GM12892 (cell line): ENCODE results near the gene PTK6.
A peak's percentile ranks its signal among the peaks of the same experiment; 100 is the strongest.

Experiments used
- DNase-seq: peaks from one replicate; pipeline ENCODE4 v3.0.0; 2011; ENCODE audit not compliant: insufficient read length
- FAIRE-seq: peaks from 2 replicates; lab custom pipeline; 2011; peaks lifted over from hg19 to GRCh38; lab: Jason Lieb, UNC
- POLR2A ChIP-seq: IDR thresholded peaks from 2 replicates; pipeline ENCODE4 v1.6.1; 2011; ENCODE audit warnings: low read depth, low read length, control low read depth
- POLR2AphosphoS5 ChIP-seq: IDR thresholded peaks from 2 replicates; pipeline ENCODE4 v1.6.1; 2011; ENCODE audit warnings: low read depth, low read length, control low read depth
- TAF1 ChIP-seq: IDR thresholded peaks from 2 replicates; pipeline ENCODE4 v1.6.1; 2011; ENCODE audit warnings: low read depth, mild to moderate bottlenecking, control low read depth, low read length, borderline replicate concordance

Gene PTK6

DNA sequence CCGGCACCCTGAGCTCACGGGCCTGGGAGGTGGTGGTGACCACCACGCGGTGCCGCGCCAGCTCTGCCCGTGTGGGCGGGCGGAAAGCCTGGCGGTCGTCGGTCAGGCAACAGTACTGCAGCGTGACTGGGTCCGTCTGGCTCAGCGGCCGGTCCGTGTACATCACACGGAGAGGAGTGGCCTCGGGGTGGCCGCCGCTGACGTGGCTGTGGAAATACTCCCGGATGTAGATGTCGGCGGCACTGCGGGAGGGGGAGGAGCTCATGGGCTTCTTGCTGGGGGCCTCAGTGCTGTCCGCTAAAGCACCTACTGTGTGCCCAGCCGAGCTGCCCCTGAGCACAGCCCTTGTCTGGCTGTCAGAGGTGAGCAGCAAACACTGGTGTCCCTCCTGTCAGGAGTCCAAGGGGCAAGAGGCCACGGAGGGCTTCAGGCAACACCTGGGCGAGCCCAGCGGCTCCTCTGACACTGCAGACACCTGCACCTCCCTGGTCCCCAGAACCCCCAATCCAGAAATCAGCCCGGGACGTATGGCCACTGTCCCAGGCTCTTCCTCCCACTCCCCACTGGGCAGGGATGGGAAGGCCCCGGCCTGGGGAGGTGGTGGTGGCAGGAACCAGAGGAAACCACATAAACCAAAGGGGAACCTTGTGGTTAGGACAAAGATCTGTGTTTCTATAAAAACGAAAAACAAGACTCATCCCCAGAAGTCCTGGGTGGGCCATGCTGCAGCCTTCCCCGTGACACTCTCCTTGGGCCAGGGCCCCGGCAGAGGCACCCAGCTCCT lies 30.4 kb upstream of the PTK6 start:
- peak; percentile 92 for FAIRE-seq
- peak; percentile 49; the same call in 1 of the 2 replicates for TF ChIP-seq POLR2A
- TF ChIP-seq POLR2AphosphoS5, result no peak; the same call in 1 of the 2 replicates
- TF ChIP-seq TAF1, result no peak
- peak; percentile 70 for DNase-seq

DNA sequence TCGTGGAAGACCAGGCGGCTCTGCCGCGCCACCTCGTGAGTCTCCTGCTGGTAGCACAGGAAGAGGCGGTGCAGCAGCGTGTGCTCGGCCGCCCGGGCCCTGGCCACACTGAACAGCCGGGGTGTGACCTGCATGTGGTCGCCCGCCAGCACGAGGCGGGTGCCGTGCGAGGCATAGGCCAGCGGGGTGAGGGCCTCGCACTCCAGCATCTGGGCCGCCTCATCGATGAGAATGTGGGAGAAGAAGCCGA lies 29.9 kb upstream of the PTK6 start:
- no peak for DNase-seq
- no peak for TF ChIP-seq POLR2A
- TF ChIP-seq TAF1, result no peak
- TF ChIP-seq POLR2AphosphoS5, result no peak
- no peak for FAIRE-seq

DNA sequence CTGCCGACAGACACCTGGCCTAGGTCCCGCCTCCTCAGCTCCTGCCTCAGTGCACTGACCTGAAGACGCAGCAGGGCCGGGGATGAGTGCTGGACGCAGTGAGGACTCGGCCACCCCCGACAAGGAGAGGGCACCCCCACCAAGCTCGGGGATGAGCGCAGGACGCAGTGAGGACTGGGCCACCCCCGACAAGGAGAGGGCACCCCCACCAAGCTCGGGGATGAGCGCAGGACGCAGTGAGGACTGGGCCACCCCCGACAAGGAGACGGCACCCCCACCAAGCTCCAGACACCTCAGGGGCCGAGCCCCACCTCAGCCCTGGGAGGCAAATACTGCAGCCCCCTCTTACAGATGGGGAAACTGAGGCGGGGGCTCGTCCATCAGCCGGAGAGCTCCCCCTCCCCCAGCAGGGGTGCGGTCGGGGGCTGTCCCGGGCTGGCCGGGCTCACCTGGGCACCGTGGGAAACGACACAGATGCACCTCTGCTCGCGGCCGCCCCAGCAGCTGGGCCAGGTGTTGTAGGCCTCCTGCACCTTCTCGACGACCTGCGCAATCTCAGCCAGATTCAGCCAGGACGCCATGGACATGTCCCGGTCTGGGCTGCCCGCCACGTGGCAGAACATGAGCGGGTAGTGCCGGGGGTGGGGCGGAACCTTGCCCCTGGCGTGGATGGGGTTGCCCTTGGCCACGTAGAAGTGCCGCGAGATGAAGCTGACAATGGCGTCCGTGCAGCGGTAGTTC lies 29.4 kb upstream of the PTK6 start:
- peak; percentile 92 for FAIRE-seq
- TF ChIP-seq POLR2A, result no peak
- TF ChIP-seq TAF1, result no peak
- no peak for TF ChIP-seq POLR2AphosphoS5
- DNase-seq, result no peak

DNA sequence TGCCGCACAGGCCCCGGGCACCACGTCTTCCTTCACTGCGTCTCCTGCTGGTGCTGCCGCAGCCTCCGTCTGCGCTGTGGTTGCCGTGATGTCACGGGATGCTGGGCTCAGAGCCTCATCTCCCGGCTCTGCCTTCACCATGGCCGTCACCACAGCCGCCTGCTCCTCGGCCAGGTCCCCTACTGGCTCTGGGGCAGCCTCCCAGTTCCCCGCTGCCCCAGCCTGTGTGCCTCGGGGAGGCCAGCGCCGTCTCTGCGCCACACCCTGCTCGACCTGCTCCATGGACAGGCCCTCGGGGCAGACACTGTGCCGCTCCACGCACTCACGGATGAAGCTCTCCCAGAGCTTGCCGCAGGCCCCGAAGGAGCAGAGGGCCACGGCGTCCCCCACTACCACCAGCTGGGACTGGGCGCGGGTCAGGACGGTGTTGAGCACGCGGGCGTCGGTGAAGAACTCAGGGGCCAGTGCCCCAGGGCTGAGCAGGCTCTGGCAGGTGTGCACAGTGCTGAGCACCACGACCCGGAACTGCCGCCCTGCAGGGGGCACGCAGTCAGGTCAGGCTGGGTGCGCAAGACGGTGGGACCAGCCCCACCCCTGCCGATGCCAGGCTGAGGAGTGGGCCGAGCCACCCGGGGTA lies 28.6 kb upstream of the PTK6 start:
- TF ChIP-seq POLR2AphosphoS5 (no peak), TAF1 (no peak), POLR2A (no peak)
- DNase-seq (no peak), FAIRE-seq (no peak)

DNA sequence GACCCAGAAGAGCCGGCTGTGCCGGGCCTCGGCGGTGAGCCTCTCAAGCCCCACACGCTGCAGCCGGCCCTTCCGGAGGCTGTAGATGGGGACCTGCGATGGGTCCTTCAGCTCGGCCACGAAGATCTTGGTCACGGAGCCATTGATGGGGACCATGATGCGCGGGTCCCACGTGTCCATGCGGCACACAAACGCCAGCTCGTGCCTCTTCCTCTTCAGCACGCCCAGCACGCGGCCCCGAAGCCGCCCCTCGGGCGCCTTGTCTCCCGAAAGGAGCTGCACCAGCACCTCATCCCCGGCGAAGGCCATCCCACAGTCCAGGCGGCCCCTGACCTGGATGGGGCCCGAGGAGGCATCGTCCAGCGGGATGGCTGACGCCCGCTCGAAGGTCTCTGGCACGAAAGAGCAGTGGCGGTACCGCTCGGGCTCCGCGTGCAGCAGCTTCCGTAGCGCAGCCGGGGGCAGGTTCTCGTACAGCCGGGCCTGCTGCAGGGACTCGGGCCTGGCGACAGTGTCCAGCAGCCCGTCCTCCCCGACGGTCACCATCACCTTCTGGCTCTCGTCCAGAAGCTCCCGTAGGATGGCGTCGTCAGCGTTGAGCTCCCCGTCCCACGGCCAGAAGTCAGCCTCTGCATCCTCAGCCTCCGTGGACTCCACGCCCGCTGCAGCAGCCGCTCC lies 28.0 kb upstream of the PTK6 start:
- no peak for DNase-seq
- FAIRE-seq, result no peak
- TF ChIP-seq TAF1, result no peak
- no peak for TF ChIP-seq POLR2AphosphoS5
- no peak for TF ChIP-seq POLR2A

DNA sequence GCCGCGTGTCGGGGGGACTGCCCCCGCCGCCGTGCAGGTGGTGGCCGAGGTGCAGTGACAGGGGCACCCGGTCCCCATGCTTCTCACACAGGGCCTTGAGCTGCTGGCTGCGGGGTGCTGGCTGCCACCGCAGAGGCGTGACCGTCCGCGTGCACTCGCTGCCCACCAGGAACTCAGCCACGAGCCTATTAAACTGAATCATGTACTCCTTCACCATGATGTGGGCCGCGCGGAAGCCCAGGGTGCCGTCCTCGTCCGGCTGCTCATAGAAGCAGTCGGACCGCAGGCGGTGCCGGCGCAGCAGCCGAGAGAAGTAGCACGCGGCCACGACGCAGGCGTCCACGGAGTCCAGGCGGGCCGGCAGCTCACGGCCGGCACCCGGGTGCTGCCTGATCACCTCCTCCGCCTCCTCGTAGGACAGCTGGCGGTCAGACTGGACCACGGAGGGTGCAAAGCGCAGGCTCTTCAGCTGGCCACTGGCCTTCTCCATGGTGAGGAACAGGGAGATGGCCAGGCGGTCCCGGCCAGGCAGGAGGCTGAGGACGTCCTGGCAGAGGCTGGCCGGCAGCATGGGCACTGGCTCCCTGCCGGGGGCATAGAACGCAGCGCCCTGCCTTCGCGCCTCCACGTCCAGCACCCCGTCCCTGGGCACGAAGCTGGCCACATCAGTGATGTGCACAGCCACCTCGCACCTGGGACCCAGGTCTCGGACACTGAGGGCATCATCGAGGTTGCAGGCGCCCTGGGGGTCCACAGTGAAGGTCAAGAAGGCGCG lies 27.0 kb upstream of the PTK6 start:
- TF ChIP-seq TAF1 (no peak), POLR2A (no peak), POLR2AphosphoS5 (no peak)
- DNase-seq (no peak), FAIRE-seq (no peak)

DNA sequence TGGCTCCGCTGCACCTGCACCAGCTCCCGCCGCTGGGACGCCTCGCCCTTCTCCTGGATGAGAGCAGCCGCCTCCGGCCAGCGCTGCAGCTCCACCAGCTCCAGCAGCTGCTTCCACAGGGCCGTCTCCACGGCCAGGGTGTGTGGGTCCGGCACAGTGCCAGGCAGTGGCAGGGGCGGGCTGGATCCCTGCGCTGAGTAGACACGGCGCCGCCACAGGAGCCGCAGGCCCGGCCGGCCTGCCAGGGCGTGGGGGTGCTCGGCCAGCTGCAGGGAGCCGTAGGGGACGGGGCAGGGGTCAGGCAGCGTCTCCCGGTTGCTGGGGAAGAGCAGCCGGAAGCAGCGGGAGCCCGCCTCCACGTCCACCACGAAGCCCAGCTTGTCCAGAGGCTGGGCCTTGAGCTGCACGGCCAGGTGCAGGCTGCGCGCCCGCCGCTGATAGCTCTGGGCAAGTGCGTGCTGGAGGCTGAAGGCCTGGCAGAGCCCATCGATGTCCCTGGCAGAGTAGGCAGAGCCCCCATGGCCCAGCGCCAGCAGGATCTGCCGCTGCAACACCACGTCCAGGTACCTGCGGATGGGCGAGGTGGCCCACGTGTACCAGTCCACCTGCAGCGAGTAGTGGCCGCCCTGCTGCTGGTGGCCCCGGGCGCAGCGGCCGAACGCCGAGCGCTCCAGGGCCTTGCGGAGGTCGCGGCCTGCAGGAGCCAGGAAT lies 26.2 kb upstream of the PTK6 start:
- FAIRE-seq (no peak), DNase-seq (no peak)
- TF ChIP-seq TAF1 (no peak), POLR2AphosphoS5 (no peak), POLR2A (no peak)

DNA sequence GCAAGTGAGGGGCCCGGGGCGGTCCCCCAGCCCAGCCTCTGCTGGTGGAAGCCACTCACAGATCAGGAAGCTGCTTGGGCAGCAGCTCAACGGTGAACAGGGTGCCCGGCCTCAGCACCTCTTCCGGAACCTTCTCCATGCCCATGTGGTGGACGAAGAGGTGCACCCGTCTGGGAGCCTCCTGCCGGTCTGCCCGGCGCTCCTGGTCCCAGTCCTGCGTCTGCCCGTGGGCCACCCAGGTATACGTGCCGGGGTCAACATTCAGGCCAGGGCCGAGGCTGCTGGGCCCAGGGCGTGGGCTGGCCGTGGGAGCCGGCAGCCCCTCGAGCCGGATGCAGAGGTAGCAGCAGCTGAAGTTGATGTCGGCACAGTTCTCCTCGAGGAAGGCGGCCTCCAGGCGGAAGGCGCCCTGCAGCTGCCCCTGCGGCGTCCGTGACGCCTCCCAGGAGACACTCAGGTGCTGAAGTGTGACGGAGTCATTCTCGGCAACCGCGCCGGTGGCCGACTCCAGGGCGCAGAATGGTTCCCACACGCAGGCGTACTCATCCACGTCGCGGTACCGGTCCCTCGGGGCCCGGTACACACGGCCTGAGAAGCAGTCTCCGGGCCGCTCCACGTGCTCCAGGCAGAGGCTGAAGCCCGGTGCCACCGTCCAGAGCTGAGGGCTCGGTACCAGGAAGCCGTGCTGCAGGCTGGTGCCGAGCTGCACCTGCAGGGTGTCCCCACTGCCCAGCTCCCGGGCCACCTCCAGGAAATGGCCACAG lies 25.5 kb upstream of the PTK6 start:
- TF ChIP-seq TAF1, result no peak
- no peak for TF ChIP-seq POLR2AphosphoS5
- no peak for TF ChIP-seq POLR2A
- DNase-seq, result no peak
- FAIRE-seq, result no peak

DNA sequence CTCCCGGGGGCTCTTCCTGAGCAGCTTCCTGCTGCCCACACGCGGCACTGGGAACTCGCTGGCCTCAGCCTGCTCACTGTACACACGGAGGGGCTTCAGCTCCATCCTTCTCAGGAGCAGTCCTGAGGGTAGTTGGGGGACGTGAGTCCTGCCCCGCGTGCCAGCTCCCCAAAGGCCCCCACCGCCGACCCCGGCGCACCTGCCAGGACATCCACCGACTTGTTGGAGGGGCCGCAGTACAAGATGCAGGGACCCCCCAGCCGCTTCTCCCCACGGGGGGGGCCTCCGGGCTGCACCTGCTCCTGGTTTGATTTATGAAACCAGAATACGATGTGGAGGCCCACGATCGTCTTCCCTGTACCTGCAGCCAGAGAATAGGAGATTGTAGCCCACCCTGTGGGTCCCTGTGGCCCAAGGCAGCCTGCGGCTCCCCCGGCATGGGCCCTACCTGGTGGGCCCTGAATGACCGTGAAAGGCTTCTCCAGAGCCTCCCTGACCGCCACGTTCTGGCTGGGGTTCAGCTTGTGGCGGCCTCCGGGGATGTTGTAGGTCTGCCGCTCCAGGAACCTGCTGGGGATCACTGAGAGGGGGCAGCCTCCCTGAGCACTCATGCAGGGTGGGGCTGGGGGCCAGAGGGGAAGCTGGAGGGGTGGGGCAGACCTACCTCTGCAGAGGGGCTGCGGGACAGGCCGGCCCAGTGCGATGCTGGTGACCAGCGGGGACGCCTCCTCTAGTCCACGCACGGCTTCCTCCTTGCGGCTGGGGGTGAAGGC lies 24.6 kb upstream of the PTK6 start:
- DNase-seq, result no peak
- TF ChIP-seq TAF1 (no peak), POLR2AphosphoS5 (no peak), POLR2A (no peak)
- no peak for FAIRE-seq
